HFFc6 (cell line): ENCODE data around the gene SLF2. TPM values are rescaled to one million over a fixed set of nuclear protein-coding genes. Genes with fewer than 3 reads are reported as not detected.

Experiments used
- DNase-seq: peaks from one replicate; pipeline ENCODE4 v3.0.0-alpha.2; 2018
- H3K27ac Mint-ChIP-seq: 2 replicates; pipeline ENCODE4 v1.8.0; 2020; ENCODE audit warnings: mild to moderate bottlenecking, mixed read lengths
- H3K27me3 Mint-ChIP-seq: 2 replicates; pipeline ENCODE4 v1.8.0; 2021; ENCODE audit warnings: mild to moderate bottlenecking, moderate library complexity, mixed read lengths; ENCODE audit not compliant: insufficient read depth
- H3K36me3 Mint-ChIP-seq: 2 replicates; pipeline ENCODE4 v1.8.0; 2021; ENCODE audit warnings: low read depth, mixed read lengths
- H3K4me1 Mint-ChIP-seq: 2 replicates; pipeline ENCODE4 v1.8.0; 2020; ENCODE audit warnings: low read depth, mixed read lengths
- H3K4me3 Mint-ChIP-seq: 2 replicates; pipeline ENCODE4 v1.8.0; 2020; ENCODE audit warnings: mild to moderate bottlenecking, moderate library complexity, mixed read lengths
- H3K9me3 Mint-ChIP-seq: 2 replicates; pipeline ENCODE4 v1.8.0; 2020; ENCODE audit warnings: mild to moderate bottlenecking, mixed read lengths
- CTCF ChIP-seq: fragments of 200-600 bp; sonication (generic); IDR thresholded peaks from 2 replicates; pipeline ENCODE4 v1.5.0; 2021; ENCODE audit warnings: antibody characterized with exemption, mild to moderate bottlenecking
- total RNA-seq, 6 experiments: library from RNA; stranded (reverse); fragmentation: NEBNext Ultra II Directional; extraction: Animal tissue kit (Norgen Biotek cat#: 25700); gene quantifications; 2 replicates in 1 of 6; 3 replicates in 5 of 6; pipeline ENCODE4 v1.2.3, GENCODE V29; 2021

Gene SLF2
- total RNA-seq, 6 experiments from 2014 or later: 15.8 to 23.2 (median 20.9) TPM

GRCh38 chr10:100886963-100887362, 25.8 kb upstream of the SLF2 start:
- Mint-ChIP-seq H3K36me3 (no peaks in the 10 kb centered on the region), H3K9me3 (no peaks in the 10 kb centered on the region), H3K27ac (no peak overlapping the region), H3K4me3 (no peak overlapping the region), H3K4me1 (peaks cover 58% of the 10 kb centered on the region), H3K27me3 (peaks cover 16% of the 10 kb centered on the region)
- no peak for TF ChIP-seq CTCF
- DNase-seq: no peak

GRCh38 chr10:100887761-100888296, 24.9 kb upstream of the SLF2 start:
- TF ChIP-seq CTCF: no peak
- H3K4me3 Mint-ChIP-seq: no peak overlapping the region
- peaks cover 16% of the 10 kb centered on the region for H3K27me3 Mint-ChIP-seq
- peaks cover 54% of the 10 kb centered on the region for H3K4me1 Mint-ChIP-seq
- no peaks in the 10 kb centered on the region for H3K9me3 Mint-ChIP-seq
- DNase-seq: no peak
- H3K27ac Mint-ChIP-seq: no peak overlapping the region
- H3K36me3 Mint-ChIP-seq: no peaks in the 10 kb centered on the region

DNA sequence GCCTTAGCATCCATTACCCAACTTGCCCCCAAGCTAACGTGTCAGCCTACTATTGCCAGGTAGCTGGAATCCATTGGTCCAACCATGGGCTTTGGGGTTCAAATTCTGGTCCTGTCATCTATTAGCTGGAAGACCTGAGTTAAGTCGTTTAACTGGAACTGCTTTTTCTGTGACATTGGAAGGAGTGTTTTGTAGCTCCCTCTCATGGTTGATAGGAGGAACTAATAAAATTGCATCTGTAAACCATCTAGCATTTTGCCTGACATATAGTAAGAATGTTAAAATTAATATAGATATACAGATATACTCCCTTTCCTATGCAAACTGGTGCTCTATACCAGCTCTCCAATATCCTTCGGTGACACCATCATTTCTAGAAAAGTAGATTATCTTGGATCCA, 23.8 kb upstream of the SLF2 start:
- TF ChIP-seq CTCF: peak; percentile 64
- H3K27me3 Mint-ChIP-seq: peaks cover 14% of the 10 kb centered on the region
- no peak for DNase-seq
- H3K9me3 Mint-ChIP-seq: no peaks in the 10 kb centered on the region
- H3K4me3 Mint-ChIP-seq: no peak overlapping the region
- no peaks in the 10 kb centered on the region for H3K36me3 Mint-ChIP-seq
- no peak overlapping the region for H3K27ac Mint-ChIP-seq
- peaks cover 52% of the 10 kb centered on the region for H3K4me1 Mint-ChIP-seq

DNA sequence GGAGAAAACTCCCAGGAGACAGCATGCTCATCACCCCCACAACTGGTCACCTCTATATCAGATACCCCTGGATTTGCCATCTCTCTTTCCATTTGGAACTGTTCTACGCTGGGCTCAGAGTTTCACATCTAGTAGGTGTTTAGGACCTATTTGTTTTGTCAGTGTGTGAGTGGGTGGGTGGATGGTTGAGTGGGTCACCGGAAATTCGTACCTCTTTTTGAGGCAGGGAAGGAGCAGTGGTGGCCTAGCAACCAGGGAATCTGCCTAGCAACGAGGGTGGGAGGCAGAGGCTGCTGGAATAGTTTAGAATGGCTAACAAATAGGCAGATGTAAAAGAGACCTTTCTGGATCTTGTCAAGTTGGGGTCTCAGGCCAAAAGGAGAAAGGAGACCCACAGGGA, 23.2 kb upstream of the SLF2 start:
- Mint-ChIP-seq H3K4me1 (peaks cover 52% of the 10 kb centered on the region), H3K27me3 (peaks cover 10% of the 10 kb centered on the region), H3K36me3 (no peaks in the 10 kb centered on the region), H3K4me3 (no peak overlapping the region; the same call in none of the 2 replicates), H3K9me3 (no peaks in the 10 kb centered on the region), H3K27ac (peak overlapping the region; percentile 96)
- no peak for TF ChIP-seq CTCF
- no peak for DNase-seq

DNA sequence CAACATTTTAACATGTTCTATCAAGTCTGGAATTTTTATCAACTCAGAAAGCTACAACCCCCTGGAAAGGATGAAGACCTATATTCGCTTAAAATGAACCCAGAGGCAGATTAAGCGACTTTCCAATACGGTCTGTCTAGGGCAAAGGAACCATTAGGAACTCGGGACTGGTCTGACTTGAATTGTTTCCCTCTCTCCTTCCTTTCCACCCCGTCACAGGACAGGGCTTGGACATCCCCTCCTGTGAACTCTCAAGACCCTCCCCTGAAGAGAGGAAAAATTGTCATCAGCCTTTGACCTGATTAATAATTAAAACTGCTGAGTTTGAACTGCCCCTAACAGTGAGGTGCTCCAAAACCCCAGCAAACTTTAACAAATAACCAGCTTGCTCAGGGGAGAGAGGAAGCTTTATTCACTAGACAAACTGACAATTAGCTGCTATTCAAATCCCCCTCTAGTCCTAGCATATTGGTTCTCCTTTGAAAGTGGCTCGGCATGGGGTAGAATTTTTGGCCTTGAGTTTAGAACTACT, 22.6 kb upstream of the SLF2 start:
- Mint-ChIP-seq H3K27me3 (peaks cover 10% of the 10 kb centered on the region), H3K36me3 (no peaks in the 10 kb centered on the region), H3K4me1 (peaks cover 52% of the 10 kb centered on the region), H3K9me3 (no peaks in the 10 kb centered on the region), H3K27ac (peak overlapping the region; percentile 96), H3K4me3 (peak overlapping the region; percentile 61)
- no peak for TF ChIP-seq CTCF
- no peak for DNase-seq
